Ovary (tissue), 9 donors: ENCODE results near the gene NHSL2. TPM values are rescaled to one million over a fixed set of nuclear protein-coding genes. Genes with fewer than 3 reads are reported as not detected.

ENCODE experiments used
- DNase-seq, 5 donors: peaks; one replicate each; pipeline ENCODE4 v3.0.0-alpha.2; 2019 to 2020
- H3K27ac ChIP-seq, 2 donors: fragments of 200-600 bp; one replicate each; pipeline versions ENCODE4 v1.5.1 to v1.8.0; 2019 to 2022
- H3K27me3 ChIP-seq: fragments of 200-600 bp; one replicate; pipeline ENCODE4 v1.8.0; 2022
- H3K36me3 ChIP-seq: fragments of 200-600 bp; sonication (generic); one replicate; pipeline ENCODE4 v1.5.1; 2019
- H3K4me1 ChIP-seq: one replicate; pipeline ENCODE4 v1.8.1; 2013; ENCODE audit warnings: mild to moderate bottlenecking, moderate library complexity; ENCODE audit not compliant: insufficient read depth
- H3K4me3 ChIP-seq: fragments of 200-600 bp; sonication (generic); one replicate; pipeline ENCODE4 v1.5.1; 2017
- H3K9me3 ChIP-seq, 2 donors: fragments of 200-600 bp in 1 of 2; sonication (generic) in 1 of 2; one replicate each; pipeline versions ENCODE4 v1.5.1 to v1.8.1; 2013 to 2019; ENCODE audit warnings: mild to moderate bottlenecking in 1 of 2, moderate library complexity in 1 of 2
- EP300 ChIP-seq: sonication (generic); formaldehyde crosslinking; IDR thresholded peaks from one replicate; pipeline ENCODE4 v1.6.1; 2017; ENCODE audit warnings: antibody characterized with exemption
- POLR2A ChIP-seq: fragments of 450-650 bp; IDR thresholded peaks from one replicate; pipeline ENCODE4 v1.6.1; 2017; ENCODE audit warnings: antibody characterized with exemption, mild to moderate bottlenecking, moderate library complexity
- WGBS, 3 donors: extraction: QIAGEN DNeasy Blood & Tissue Kit in 1 of 3; methylation state at CpG; one replicate each; pipeline versions ENCODE4 v1.1.5 to v1.1.7; 2013 to 2017; 5-methylcytosine and 5-hydroxymethylcytosine counted together
- intact Hi-C, 4 donors: fragments of 100-400 bp; cut with DNase I; formaldehyde crosslinking; loops; one replicate each; pipeline versions ENCODE4 v1.11.0 to v1.15.1; 2022 to 2023
- polyA plus RNA-seq, 2 donors: library from polyadenylated mRNA; stranded (reverse); fragments of 200-250 nt in 1 of 2; fragments of 350-450 nt in 1 of 2; fragmentation: Illumina TruSeq in 1 of 2; extraction: RNeasy Lipid Tissue Mini Kit (QIAGEN cat#74804) in 1 of 2; gene quantifications; one replicate each; pipeline ENCODE4 v1.2.3, GENCODE V29; 2013 to 2014
- total RNA-seq, 7 donors: library from RNA; depleted of rRNA in 2 of 7; stranded (reverse); fragments of >200 nt in 2 of 7; fragmentation: NEBNext Ultra II Directional in 3 of 7; extraction: Animal tissue kit (Norgen Biotek cat#: 25700) in 3 of 7; gene quantifications; one replicate each; pipeline versions ENCODE4 v1.1.0 to v1.2.4, GENCODE V29; 2016 to 2023
- TF ChIP-seq, protein P1 (sequence below), 3 donors: fragments of 450-650 bp in 2 of 3; fragments of 200-600 bp in 1 of 3; IDR thresholded peaks; one replicate each; pipeline versions ENCODE4 v1.5.1 to v1.8.0; 2016 to 2022; ENCODE audit warnings: antibody characterized with exemption in 3 of 3, mild to moderate bottlenecking in 1 of 3
- donor health status: DM: no; HTN: no; CAD: no; lungs with moderate emphysema.
- donor health status: DM: no; HTN: no; CAD: no.
- donor health status: Bipolar disorder and iron deficiency.
- donor health status: DM: yes; HTN: yes; CAD: no.
- donor health status: DM: no; HTN: no; CAD: no.
- donor health status: DM: yes; HTN: yes; CAD: no.

Gene NHSL2
- total and polyA plus RNA-seq, 9 donors = 1.2 to 9.2 (median 4.4) TPM

GRCh38 chrX:72002875-72003274 lies 92.2 kb downstream of the NHSL2 start:
- H3K9me3 ChIP-seq = no peaks in the 10 kb centered on the region
- no peak for DNase-seq
- no peaks in the 10 kb centered on the region for H3K36me3 ChIP-seq
- no peak overlapping the region for H3K27ac ChIP-seq
- TF ChIP-seq, protein P1, sequence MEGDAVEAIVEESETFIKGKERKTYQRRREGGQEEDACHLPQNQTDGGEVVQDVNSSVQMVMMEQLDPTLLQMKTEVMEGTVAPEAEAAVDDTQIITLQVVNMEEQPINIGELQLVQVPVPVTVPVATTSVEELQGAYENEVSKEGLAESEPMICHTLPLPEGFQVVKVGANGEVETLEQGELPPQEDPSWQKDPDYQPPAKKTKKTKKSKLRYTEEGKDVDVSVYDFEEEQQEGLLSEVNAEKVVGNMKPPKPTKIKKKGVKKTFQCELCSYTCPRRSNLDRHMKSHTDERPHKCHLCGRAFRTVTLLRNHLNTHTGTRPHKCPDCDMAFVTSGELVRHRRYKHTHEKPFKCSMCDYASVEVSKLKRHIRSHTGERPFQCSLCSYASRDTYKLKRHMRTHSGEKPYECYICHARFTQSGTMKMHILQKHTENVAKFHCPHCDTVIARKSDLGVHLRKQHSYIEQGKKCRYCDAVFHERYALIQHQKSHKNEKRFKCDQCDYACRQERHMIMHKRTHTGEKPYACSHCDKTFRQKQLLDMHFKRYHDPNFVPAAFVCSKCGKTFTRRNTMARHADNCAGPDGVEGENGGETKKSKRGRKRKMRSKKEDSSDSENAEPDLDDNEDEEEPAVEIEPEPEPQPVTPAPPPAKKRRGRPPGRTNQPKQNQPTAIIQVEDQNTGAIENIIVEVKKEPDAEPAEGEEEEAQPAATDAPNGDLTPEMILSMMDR (IDR thresholded peaks at IDR 0.05) = no peak
- TF ChIP-seq EP300 (no peak), POLR2A (no peak)
- intact Hi-C loops = loop anchor here in 1 of 4 donors (5.0 kb wide), 1 partner anchor 124 kb away; no protein-coding TSS in a partner anchor
- H3K4me3 ChIP-seq = no peak overlapping the region
- no peaks in the 10 kb centered on the region for H3K27me3 ChIP-seq
- no peaks in the 10 kb centered on the region for H3K4me1 ChIP-seq
- 52 to 63% (median 58%) methylated on average over 6 of the region's 6 CpGs for WGBS, 3 donors

DNA sequence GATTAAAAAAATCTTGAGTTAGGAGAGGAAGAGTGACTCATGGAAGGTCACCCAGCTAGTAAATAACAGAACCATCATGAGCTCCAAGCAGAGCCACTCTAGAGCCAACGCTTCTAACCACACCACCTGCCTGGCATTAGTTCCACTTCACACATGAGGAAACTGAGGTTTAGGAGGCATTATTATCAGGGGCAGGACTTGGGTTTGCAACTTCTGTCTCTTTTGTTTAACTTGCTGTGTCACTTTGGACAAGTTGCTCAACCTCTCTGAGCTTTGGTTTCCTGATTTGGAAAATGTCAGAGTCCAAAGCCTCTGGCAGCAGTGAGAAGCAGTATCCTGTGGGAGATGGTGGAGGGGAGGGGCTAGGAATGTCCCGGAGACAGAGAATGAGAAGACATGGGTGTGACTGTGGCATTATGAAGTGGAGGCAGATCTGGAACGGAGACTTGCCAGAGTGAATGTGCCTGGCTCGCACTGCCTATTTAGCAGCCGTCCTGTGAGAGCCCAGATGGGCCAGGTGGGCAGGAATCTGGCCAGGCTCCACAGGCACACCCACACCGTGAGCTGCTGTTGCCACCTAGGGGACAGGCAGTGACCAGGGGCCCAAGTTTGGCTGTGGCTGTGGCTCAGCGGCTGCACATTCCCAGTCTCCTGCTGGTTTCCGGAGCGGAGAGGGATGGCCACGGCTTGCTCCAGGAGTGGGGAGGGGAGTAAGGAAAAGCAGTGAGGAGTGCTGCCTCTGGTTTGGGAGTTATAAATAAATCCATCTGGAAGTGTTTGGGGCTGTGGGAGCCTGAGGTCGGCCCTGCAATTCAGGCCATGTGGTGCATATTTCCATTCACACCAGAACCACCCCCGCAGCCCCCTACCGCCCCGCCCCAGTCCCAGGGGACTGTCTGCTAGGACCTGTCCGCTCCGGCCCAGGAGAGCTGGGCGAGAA lies 93.4 kb downstream of the NHSL2 start:
- Histone ChIP-seq H3K27ac (peak overlapping the region in 1 of 2 donors; percentile 11), H3K4me1 (no peaks in the 10 kb centered on the region), H3K27me3 (no peaks in the 10 kb centered on the region), H3K36me3 (no peaks in the 10 kb centered on the region), H3K4me3 (no peak overlapping the region), H3K9me3 (no peaks in the 10 kb centered on the region)
- no peak for TF ChIP-seq EP300
- TF ChIP-seq, protein P1 (IDR thresholded peaks at IDR 0.05) = no peak
- TF ChIP-seq POLR2A = no peak
- 24 to 36% (median 31%) methylated on average over 17 of the region's 17 CpGs for WGBS, 3 donors
- intact Hi-C loops = loop anchor here in 1 of 4 donors (5.0 kb wide), 1 partner anchor 123 kb away; no protein-coding TSS in a partner anchor
- DNase-seq = peak; percentile 26 to 50 (median 37)

DNA sequence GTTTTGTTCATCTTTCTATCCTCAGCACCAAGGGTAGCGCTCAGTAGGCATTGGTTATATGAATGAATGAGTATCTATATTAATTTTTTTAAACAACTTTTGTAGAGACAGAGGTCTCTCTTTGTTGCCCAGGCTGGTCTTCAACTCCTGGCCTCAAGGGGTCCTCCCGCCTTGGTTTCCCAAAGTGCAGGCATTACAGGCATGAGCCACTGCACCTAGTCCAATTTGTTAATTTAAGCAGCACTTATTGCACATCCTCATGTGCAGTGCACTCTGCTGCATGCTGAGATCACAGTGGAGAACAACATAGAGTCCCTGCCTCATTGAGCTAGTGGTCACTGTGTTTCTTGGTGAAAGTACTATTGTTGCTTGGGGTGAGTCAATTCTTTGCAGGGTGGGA lies 94.4 kb downstream of the NHSL2 start:
- H3K4me1 ChIP-seq = no peaks in the 10 kb centered on the region
- no peaks in the 10 kb centered on the region for H3K9me3 ChIP-seq
- no peak for DNase-seq
- H3K27me3 ChIP-seq = no peaks in the 10 kb centered on the region
- intact Hi-C loops = no loop called here
- 83 to 98% (median 90%) methylated on average over 2 of the region's 2 CpGs for WGBS, 3 donors
- no peaks in the 10 kb centered on the region for H3K36me3 ChIP-seq
- no peak for TF ChIP-seq POLR2A
- TF ChIP-seq EP300 = no peak
- TF ChIP-seq, protein P1 (IDR thresholded peaks at IDR 0.05) = no peak
- H3K27ac ChIP-seq = no peak overlapping the region
- H3K4me3 ChIP-seq = no peak overlapping the region

- Histone ChIP-seq H3K4me3 (no peak overlapping the region), H3K4me1 (no peaks in the 10 kb centered on the region), H3K27me3 (no peaks in the 10 kb centered on the region), H3K9me3 (no peaks in the 10 kb centered on the region), H3K36me3 (no peaks in the 10 kb centered on the region), H3K27ac (no peak overlapping the region)
- TF ChIP-seq, protein P1 (IDR thresholded peaks at IDR 0.05) = no peak
- TF ChIP-seq EP300 (no peak), POLR2A (no peak)
- intact Hi-C loops = no loop called here
- no peak for DNase-seq
- WGBS, 3 donors = 75 to 89% (median 82%) methylated on average over 4 of the region's 4 CpGs
These were observed 95.8 kb downstream of the NHSL2 start for GRCh38 chrX:72006461-72006860.
